Stimulated activated CD4-positive, alpha-beta T cell treated with anti-CD3 and anti-CD28 coated beads, Interleukin-2, amount 100 ng/mL, for 24 hours (primary cell): ENCODE data around the gene SH3PXD2B.
"Not testable (repeated sequence)": the region's sequence is repeated elsewhere in the genome, so short reads cannot be mapped to it uniquely, and the experiment has no call there.

Source experiments
- DNase-seq, 2 donors: peaks; one replicate each; pipeline ENCODE4 v3.0.0-alpha.2; 2020

The SH3PXD2B gene

GRCh38 chr5:172334196-172334595 lies 120.1 kb downstream of the SH3PXD2B start:
- DNase-seq: peak in 1 of 2 donors; percentile 13

GRCh38 chr5:172326901-172327300 lies 127.4 kb downstream of the SH3PXD2B start:
- DNase-seq: not testable (repeated sequence)

GRCh38 chr5:172325452-172325851 lies 128.9 kb downstream of the SH3PXD2B start:
- no peak for DNase-seq

GRCh38 chr5:172322028-172322965 lies 132.0 kb downstream of the SH3PXD2B start:
- no peak for DNase-seq

- DNase-seq: no peak
Measured at GRCh38 chr5:172321593-172321992, 132.7 kb downstream of the SH3PXD2B start.

GRCh38 chr5:172319708-172320441 lies 134.4 kb downstream of the SH3PXD2B start:
- DNase-seq: no peak

GRCh38 chr5:172315587-172316493 lies 138.5 kb downstream of the SH3PXD2B start:
- DNase-seq: no peak

GRCh38 chr5:172313915-172314314 lies 140.4 kb downstream of the SH3PXD2B start:
- no peak for DNase-seq

- DNase-seq: no peak
Measured at GRCh38 chr5:172312286-172312685, 142.0 kb downstream of the SH3PXD2B start.

GRCh38 chr5:172311605-172312004 lies 142.7 kb downstream of the SH3PXD2B start:
- no peak for DNase-seq

- DNase-seq: no peak
Measured at GRCh38 chr5:172311026-172311425, 143.3 kb downstream of the SH3PXD2B start.

GRCh38 chr5:172305380-172305779 lies 148.9 kb downstream of the SH3PXD2B start:
- no peak for DNase-seq

- no peak for DNase-seq
Measured at GRCh38 chr5:172303572-172304335, 150.6 kb downstream of the SH3PXD2B start.

- DNase-seq: no peak
Measured at GRCh38 chr5:172303162-172303561, 151.2 kb downstream of the SH3PXD2B start.

- no peak for DNase-seq
Measured at GRCh38 chr5:172302047-172302710, 152.1 kb downstream of the SH3PXD2B start.

GRCh38 chr5:172299916-172300439 lies 154.3 kb downstream of the SH3PXD2B start:
- DNase-seq: no peak

- DNase-seq: no peak
Measured at GRCh38 chr5:172294831-172295230, 159.5 kb downstream of the SH3PXD2B start.

GRCh38 chr5:172293745-172294342 lies 160.5 kb downstream of the SH3PXD2B start:
- no peak for DNase-seq

GRCh38 chr5:172293054-172293744 lies 161.1 kb downstream of the SH3PXD2B start:
- DNase-seq: peak; percentile 58 to 60

- DNase-seq: not testable (repeated sequence)
Measured at GRCh38 chr5:172291837-172292236, 162.5 kb downstream of the SH3PXD2B start.
